Right renal pelvis (tissue), 4 donors: ENCODE results near the gene MCHR2. TPM values are rescaled to one million over a fixed set of nuclear protein-coding genes. Genes with fewer than 3 reads are reported as not detected.
A peak's percentile ranks its signal among the peaks of the same experiment; 100 is the strongest.

ENCODE experiments used
- DNase-seq, 4 donors: peaks; one replicate each; pipeline ENCODE4 v3.0.0-alpha.2; 2013; ENCODE audit warnings: low read depth in 4 of 4, low spot score in 3 of 4, missing footprints in 1 of 4
- polyA plus RNA-seq, 4 donors: library from polyadenylated mRNA; unstranded; fragments of 120-200 nt; gene quantifications; one replicate each; pipeline ENCODE4 v1.2.1, GENCODE V29; 2013; ENCODE audit not compliant: insufficient read length in 4 of 4

MCHR2 gene
- polyA plus RNA-seq, 4 donors: 0.03 TPM; not detected in 3

GRCh38 chr6:99905209-99906106 lies 88.6 kb downstream of the MCHR2 start:
- peak in 1 of 4 donors; percentile 20 for DNase-seq

DNA sequence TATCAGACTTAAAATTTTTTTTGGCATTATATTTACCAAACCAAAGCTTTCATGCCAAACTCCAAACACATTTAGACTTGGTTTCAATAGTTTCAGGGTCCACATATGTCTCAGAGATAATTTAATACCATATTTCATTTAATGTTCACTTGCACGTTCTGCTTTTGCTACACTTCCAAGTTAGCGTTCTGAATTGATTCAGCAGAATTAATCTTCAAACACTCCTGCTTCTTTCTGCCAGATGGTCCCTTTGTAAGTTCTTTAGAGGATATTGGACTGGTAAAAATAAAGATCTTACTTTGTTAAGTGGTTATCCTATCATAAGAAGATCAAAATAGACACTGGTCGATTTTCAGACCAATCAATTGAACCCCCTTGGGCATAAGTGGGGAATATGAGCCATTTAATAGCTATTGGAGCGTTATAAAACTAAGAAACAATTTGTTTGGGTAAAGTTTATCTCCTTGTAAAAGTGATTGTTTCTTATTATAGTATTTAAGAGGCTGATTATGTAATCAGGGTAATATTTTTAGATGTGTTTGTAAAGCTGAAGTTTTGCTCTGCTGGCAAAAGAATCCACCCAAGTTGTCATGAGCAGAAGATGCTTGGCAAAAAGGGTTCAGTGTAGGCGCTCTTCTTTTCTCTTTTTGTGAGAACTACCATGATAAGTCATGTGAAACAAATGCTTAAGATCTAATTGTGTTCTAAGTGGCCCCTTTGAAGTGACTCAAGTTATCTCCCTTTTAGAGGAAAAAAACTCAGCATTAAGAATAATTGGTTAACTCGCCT lies 92.2 kb downstream of the MCHR2 start:
- DNase-seq: no peak

- no peak for DNase-seq
Observed at GRCh38 chr6:99894815-99895214, 99.2 kb downstream of the MCHR2 start.

GRCh38 chr6:99887066-99887465 lies 107.0 kb downstream of the MCHR2 start:
- DNase-seq: no peak

GRCh38 chr6:99885051-99885450 lies 109.0 kb downstream of the MCHR2 start:
- no peak for DNase-seq

- DNase-seq: no peak
Observed at GRCh38 chr6:99882128-99882702, 111.8 kb downstream of the MCHR2 start.

- no peak for DNase-seq
Observed at GRCh38 chr6:99879431-99879830, 114.6 kb downstream of the MCHR2 start.

DNA sequence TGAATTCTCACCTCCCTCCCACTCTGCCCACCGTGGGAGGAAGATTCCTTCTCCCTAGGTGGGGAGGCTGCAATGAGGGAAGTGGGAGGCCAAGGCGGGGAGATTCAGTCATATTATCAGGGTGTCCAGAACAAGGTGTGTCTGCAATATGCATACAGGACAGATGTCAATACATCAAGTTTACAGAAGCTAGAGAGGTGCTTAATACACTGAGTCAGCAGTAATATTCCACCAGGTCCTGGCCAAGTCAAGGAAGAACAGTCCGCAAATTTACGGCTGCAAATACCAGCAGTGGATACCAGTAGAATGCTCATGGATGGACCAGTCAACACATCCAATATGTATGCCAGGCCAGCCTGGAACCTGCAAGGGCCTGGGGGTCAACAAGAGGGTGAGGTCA lies 119.0 kb downstream of the MCHR2 start:
- DNase-seq: no peak

DNA sequence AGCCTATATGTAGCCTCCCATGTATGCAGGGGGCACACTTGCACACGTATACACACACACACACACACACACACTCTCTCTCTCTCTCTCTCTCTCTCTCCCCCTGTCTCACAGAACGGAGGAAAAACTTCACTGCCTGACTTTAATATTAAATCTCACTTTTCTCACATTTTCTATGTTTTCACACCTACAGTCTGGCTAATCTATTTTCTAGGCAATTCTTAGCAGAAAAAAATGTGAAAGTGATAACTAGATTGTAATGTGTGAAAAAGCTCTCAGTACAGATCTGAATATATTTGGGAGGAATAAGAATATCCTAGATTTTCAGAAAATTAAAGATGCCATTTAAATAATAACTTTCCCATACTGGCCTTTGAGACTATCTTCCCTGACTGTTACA lies 120.9 kb downstream of the MCHR2 start:
- no peak for DNase-seq

GRCh38 chr6:99871641-99872040 lies 122.4 kb downstream of the MCHR2 start:
- no peak for DNase-seq
